BE2C (cell line): ENCODE results near the gene PACRG.

Experiments used
- DNase-seq: peaks from one replicate; pipeline ENCODE4 v3.0.0-alpha.2; 2020
- H3K27me3 ChIP-seq: fragments of 250-450 bp; sonication (Bioruptor Pico); 2 replicates; pipeline ENCODE4 v1.5.1; 2020; ENCODE audit warnings: mild to moderate bottlenecking
- H3K36me3 ChIP-seq: fragments of 250-450 bp; sonication (Bioruptor Pico); 2 replicates; pipeline ENCODE4 v1.5.1; 2020; ENCODE audit warnings: mild to moderate bottlenecking
- H3K4me1 ChIP-seq: fragments of 250-450 bp; sonication (Bioruptor Pico); 2 replicates; pipeline ENCODE4 v1.5.1; 2020
- H3K4me3 ChIP-seq: 2 replicates; pipeline ENCODE4 v1.5.1; 2011; ENCODE audit warnings: low read depth, low read length
- H3K9me3 ChIP-seq: fragments of 250-450 bp; sonication (Bioruptor Pico); 2 replicates; pipeline ENCODE4 v1.5.1; 2020
- CTCF ChIP-seq: IDR thresholded peaks from 2 replicates; pipeline ENCODE4 v1.5.1; 2012; ENCODE audit warnings: mild to moderate bottlenecking, low read depth, low read length

PACRG gene

DNA sequence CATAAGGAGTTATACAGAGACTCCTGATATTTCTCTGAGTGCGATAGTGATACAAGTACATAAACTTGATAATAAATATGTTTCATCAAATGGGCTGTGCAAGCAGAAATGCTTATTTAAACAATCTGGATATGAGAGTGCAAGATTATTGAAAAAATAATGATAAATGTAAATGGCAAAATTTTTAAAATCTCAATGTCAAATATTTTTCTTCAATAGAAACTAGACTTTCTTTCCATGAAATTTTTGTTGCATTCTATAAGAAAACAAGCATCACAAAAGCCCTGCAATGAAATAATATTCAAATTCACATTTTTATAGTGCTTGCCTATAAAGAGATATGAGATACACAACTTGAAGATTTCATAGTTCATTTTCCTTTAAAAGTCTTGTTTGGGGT is 2.7 kb downstream of the PACRG start:
- Histone ChIP-seq H3K4me1 (no peaks in the 10 kb centered on the region), H3K36me3 (no peaks in the 10 kb centered on the region), H3K9me3 (no peaks in the 10 kb centered on the region), H3K27me3 (no peaks in the 10 kb centered on the region), H3K4me3 (no peak overlapping the region)
- TF ChIP-seq CTCF, result no peak
- no peak for DNase-seq

GRCh38 chr6:162733489-162733888 is 5.7 kb downstream of the PACRG start:
- Histone ChIP-seq H3K4me3 (no peak overlapping the region), H3K27me3 (no peaks in the 10 kb centered on the region), H3K9me3 (no peaks in the 10 kb centered on the region), H3K4me1 (peaks cover 4% of the 10 kb centered on the region; the same call in 1 of the 2 replicates), H3K36me3 (no peaks in the 10 kb centered on the region)
- no peak for TF ChIP-seq CTCF
- DNase-seq, result no peak

DNA sequence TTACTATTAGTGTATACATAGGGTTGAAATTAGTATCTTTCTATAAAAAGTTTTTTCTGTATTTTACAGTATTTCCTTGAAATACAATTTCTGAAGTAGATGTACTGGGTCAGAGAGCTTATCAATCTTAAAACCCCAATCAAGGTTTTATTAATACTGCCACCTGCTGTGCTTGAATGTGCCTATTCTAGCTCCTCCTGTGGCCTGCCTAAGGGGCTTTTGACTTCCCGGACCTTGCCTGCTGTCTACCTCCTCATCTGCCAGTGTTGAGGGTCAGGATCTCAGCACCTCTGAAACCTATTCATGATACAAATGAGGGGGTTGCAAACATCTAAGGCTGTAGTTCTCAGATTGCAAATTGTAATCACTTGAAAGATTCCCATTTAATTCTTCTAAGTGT is 9.2 kb downstream of the PACRG start:
- peak; percentile 36 for TF ChIP-seq CTCF
- Histone ChIP-seq H3K4me3 (no peak overlapping the region), H3K9me3 (no peaks in the 10 kb centered on the region), H3K27me3 (no peaks in the 10 kb centered on the region), H3K36me3 (no peaks in the 10 kb centered on the region), H3K4me1 (peaks cover 6% of the 10 kb centered on the region)
- no peak for DNase-seq

- no peaks in the 10 kb centered on the region for H3K9me3 ChIP-seq
- H3K27me3 ChIP-seq, result no peaks in the 10 kb centered on the region
- TF ChIP-seq CTCF, result no peak
- DNase-seq, result no peak
- no peaks in the 10 kb centered on the region for H3K4me1 ChIP-seq
- H3K4me3 ChIP-seq, result no peak overlapping the region
- H3K36me3 ChIP-seq, result no peaks in the 10 kb centered on the region
Measured at GRCh38 chr6:162750776-162751175, 23.0 kb downstream of the PACRG start.

DNA sequence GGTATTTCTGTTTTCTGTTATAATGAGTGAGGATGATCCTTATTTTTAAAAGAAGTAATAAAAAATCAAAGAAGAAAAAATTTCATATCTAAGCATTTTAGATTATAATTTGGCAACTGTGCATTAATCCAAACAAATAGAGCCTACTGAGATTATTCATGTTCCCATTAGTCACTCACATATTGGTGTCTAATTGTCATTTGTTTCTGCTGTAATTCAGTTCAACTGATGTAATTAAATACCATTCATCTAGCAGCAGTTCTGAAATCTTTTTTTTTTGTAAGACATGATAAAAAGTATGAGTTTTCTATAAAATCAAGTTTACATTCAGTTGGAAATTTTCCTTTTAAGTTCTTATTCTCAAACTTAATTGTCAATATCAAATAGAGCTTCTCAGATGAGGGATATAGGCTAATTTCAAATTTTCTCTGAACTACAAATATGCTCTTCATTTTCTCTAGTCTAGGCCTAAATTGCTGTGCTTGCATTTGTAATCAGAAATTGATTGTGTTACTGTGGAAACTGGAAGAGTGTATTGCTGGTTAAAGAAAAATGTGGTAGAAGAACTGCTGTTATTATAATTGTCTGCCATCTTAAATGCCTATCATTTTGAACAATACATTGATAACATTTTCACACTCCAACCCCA is 23.6 kb downstream of the PACRG start:
- DNase-seq, result no peak
- H3K9me3 ChIP-seq, result no peaks in the 10 kb centered on the region
- no peaks in the 10 kb centered on the region for H3K36me3 ChIP-seq
- H3K4me1 ChIP-seq, result no peaks in the 10 kb centered on the region
- no peaks in the 10 kb centered on the region for H3K27me3 ChIP-seq
- no peak for TF ChIP-seq CTCF
- no peak overlapping the region for H3K4me3 ChIP-seq

DNA sequence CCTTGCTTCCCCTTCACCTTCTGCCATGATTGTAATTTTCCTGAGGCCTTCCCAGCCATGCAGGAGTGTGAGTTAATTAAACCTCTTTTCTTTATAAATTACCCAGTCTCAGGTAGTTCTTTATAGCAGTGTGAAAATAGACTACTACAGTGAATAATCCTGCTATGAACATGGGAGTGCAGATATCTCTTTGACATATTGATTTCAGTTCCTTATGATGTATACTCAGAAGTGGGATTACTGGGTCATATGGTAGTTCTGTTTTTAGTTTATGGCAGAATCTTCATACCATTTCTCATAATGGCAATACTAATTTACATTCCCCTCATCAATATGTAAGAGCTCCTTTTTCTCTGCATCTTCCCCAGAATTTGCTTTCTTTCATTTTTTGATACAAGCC is 26.0 kb downstream of the PACRG start:
- Histone ChIP-seq H3K36me3 (no peaks in the 10 kb centered on the region), H3K9me3 (no peaks in the 10 kb centered on the region), H3K4me3 (no peak overlapping the region), H3K27me3 (no peaks in the 10 kb centered on the region), H3K4me1 (no peaks in the 10 kb centered on the region)
- DNase-seq, result no peak
- TF ChIP-seq CTCF, result no peak
